GM12878 (cell line): Measurements from ENCODE around the gene CYTIP. TPM values are rescaled to one million over a fixed set of nuclear protein-coding genes. Genes with fewer than 3 reads are reported as not detected.

ENCODE experiments used
- EP300 ChIP-seq, 2 experiments: fragments of 150-350 bp in 1 of 2; IDR thresholded peaks; 2 replicates each; pipeline ENCODE4 v1.6.1; 2011 to 2012; ENCODE audit warnings: low read depth in 2 of 2, low read length in 2 of 2, borderline replicate concordance in 1 of 2, improper control_type of control experiment in 1 of 2, inconsistent platforms in 1 of 2; ENCODE audit not compliant: control insufficient read depth in 1 of 2
- IKZF2 ChIP-seq, 2 experiments: fragments of 450-650 bp; IDR thresholded peaks; 2 replicates each; pipeline ENCODE4 v1.6.1; 2017; ENCODE audit warnings: mild to moderate bottlenecking in 2 of 2, moderate library complexity in 2 of 2
- JUNB ChIP-seq: IDR thresholded peaks from 2 replicates; pipeline ENCODE4 v1.6.1; 2016; ENCODE audit warnings: antibody characterized with exemption, mild to moderate bottlenecking
- MTA2 ChIP-seq: fragments of 450-650 bp; IDR thresholded peaks from 2 replicates; pipeline ENCODE4 v1.6.1; 2016; ENCODE audit warnings: low read depth, mild to moderate bottlenecking, moderate library complexity
- NFXL1 ChIP-seq: fragments of 450-650 bp; IDR thresholded peaks from 2 replicates; pipeline ENCODE4 v1.6.1; 2017; ENCODE audit warnings: antibody characterized with exemption, mild to moderate bottlenecking, borderline replicate concordance
- NFYA ChIP-seq: IDR thresholded peaks from 2 replicates; pipeline ENCODE4 v1.6.1; 2011; ENCODE audit warnings: low read depth, mild to moderate bottlenecking, low read length, improper control_type of control experiment, borderline replicate concordance
- RB1 ChIP-seq: fragments of 450-650 bp; formaldehyde crosslinking; IDR thresholded peaks from 2 replicates; pipeline ENCODE4 v1.6.1; 2017; ENCODE audit warnings: mild to moderate bottlenecking, borderline replicate concordance
- RUNX3 ChIP-seq: IDR thresholded peaks from 2 replicates; pipeline ENCODE4 v1.6.1; 2012; ENCODE audit warnings: low read length, inconsistent platforms
- SKIL ChIP-seq: fragments of 450-650 bp; IDR thresholded peaks from 2 replicates; pipeline ENCODE4 v1.6.1; 2017; ENCODE audit warnings: mild to moderate bottlenecking, low read depth, inconsistent platforms; ENCODE audit not compliant: poor library complexity, severe bottlenecking
- SPI1 ChIP-seq: IDR thresholded peaks from 2 replicates; pipeline ENCODE4 v1.6.1; 2011; ENCODE audit warnings: low read depth, mild to moderate bottlenecking, low read length, moderate library complexity, borderline replicate concordance; ENCODE audit not compliant: insufficient read depth
- STAT1 ChIP-seq: fragments of 450-650 bp; conservative IDR thresholded peaks from 2 replicates; pipeline ENCODE4 v1.6.1; 2014; ENCODE audit warnings: antibody characterized with exemption, mild to moderate bottlenecking
- SUZ12 ChIP-seq: fragments of 200-600 bp; sonication (generic); IDR thresholded peaks from one replicate; pipeline ENCODE4 v1.6.1; 2018; ENCODE audit warnings: antibody characterized with exemption, mild to moderate bottlenecking; ENCODE audit not compliant: unreplicated experiment
- TCF3 ChIP-seq: IDR thresholded peaks from 2 replicates; pipeline ENCODE4 v1.6.1; 2012; ENCODE audit warnings: low read depth, mild to moderate bottlenecking, low read length, borderline replicate concordance; ENCODE audit not compliant: insufficient read depth
- YY1 ChIP-seq: IDR thresholded peaks from 2 replicates; pipeline ENCODE4 v1.6.1; 2011; ENCODE audit warnings: low read depth, mild to moderate bottlenecking, low read length
- ZNF687 ChIP-seq: fragments of 450-650 bp; IDR thresholded peaks from 2 replicates; pipeline ENCODE4 v1.6.1; 2017; ENCODE audit warnings: mild to moderate bottlenecking, moderate library complexity
- polyA plus RNA-seq, 11 experiments: library from polyadenylated mRNA; depleted of rRNA in 4 of 11; unstranded in 6 of 11; stranded (reverse) in 5 of 11; fragments of >200 nt; fragmentation: Nextera tagmentation in 4 of 11; fragmentation: Illumina TruSeq in 1 of 11; extraction: Ambion mirVana in 4 of 11; extraction: Trizol in 1 of 11; gene quantifications; 1 replicate in 1 of 11; 2 replicates in 10 of 11; pipeline versions ENCODE4 v1.2.1 to v1.2.3, GENCODE V29; 2011 to 2016; ENCODE audit warnings: inconsistent platforms in 2 of 11, missing spikeins in 2 of 11, low read depth in 1 of 11
- total RNA-seq, 4 experiments: library from RNA; depleted of rRNA in 3 of 4; stranded (reverse); fragments of >200 nt in 3 of 4; fragmentation: Illumina TruSeq in 1 of 4; extraction: Trizol in 1 of 4; gene quantifications; 2 replicates each; pipeline versions ENCODE4 v1.2.1 to v1.2.3, GENCODE V29; 2013 to 2021

Gene CYTIP
- total and polyA plus RNA-seq, 10 of the 15 experiments (the other 5 are each of a cell fraction or from before 2014, with no cell fraction given) = 55.1 to 178 (median 73.4) TPM

- TF ChIP-seq ZNF687 (peak; percentile 49), RUNX3 (peak; percentile 10; the same call in 1 of the 2 replicates), MTA2 (peak; percentile 28; the same call in 1 of the 2 replicates), JUNB (peak; percentile 17; the same call in 1 of the 2 replicates), STAT1 (no peak), SKIL (no peak), EP300 (IDR thresholded peaks at IDR 0.05; ENCODE audit: borderline replicate concordance in 1 of 2, control insufficient read depth in 1 of 2, low read depth in 2 of 2, low read length in 2 of 2) (peak in 1 of 2 experiments; percentile 26; a peak in 1 of 4 replicates), RB1 (no peak), SPI1 (no peak), NFXL1 (no peak), YY1 (peak; percentile 54; the same call in 1 of the 2 replicates), TCF3 (no peak), NFYA (no peak), SUZ12 (no peak), IKZF2 (IDR thresholded peaks at IDR 0.05) (peak in 1 of 2 experiments; percentile 36; a peak in 2 of 4 replicates)
Observed at GRCh38 chr2:157480182-157480961, 36.5 kb upstream of the CYTIP start (continued).
